Measurements from ENCODE around the gene PCCB. TPM values are rescaled to one million over a fixed set of nuclear protein-coding genes. Genes with fewer than 3 reads are reported as not detected.

The PCCB gene
- total RNA-seq, 1 experiment from 2014 or later: 69.0 TPM

DNA sequence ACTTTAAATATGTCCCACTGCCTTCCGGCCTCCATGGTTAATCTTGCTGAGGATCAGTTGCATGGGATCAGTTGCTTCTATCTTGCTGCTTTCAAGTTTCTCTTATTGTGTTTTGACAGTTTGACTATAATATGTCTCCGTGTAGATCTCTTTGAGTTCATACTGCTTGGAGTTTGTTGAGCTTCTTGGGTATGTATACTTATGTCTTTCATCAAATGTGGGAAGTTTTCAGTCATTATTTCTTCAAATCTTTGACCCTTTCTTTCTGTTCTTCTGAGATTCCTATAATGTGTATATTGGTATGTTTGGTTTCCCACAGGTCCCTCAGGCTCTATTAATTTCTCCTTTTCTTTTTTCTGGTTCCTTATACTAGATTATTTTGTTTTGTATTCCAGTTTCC, 30.8 kb downstream of the PCCB start:
- Mint-ChIP-seq H3K27ac (no peak overlapping the region), H3K4me3 (no peak overlapping the region), H3K4me1 (peaks cover 34% of the 10 kb centered on the region), H3K27me3 (ENCODE audit: low read depth) (no peaks in the 10 kb centered on the region), H3K9me3 (peaks cover 21% of the 10 kb centered on the region), H3K36me3 (peaks cover 46% of the 10 kb centered on the region)
- DNase-seq (ENCODE audit: low spot score): no peak
- ATAC-seq: no peak
- ChIA-PET POLR2A (no interaction called here), CTCF (no interaction called here)
- TF ChIP-seq, protein P1, sequence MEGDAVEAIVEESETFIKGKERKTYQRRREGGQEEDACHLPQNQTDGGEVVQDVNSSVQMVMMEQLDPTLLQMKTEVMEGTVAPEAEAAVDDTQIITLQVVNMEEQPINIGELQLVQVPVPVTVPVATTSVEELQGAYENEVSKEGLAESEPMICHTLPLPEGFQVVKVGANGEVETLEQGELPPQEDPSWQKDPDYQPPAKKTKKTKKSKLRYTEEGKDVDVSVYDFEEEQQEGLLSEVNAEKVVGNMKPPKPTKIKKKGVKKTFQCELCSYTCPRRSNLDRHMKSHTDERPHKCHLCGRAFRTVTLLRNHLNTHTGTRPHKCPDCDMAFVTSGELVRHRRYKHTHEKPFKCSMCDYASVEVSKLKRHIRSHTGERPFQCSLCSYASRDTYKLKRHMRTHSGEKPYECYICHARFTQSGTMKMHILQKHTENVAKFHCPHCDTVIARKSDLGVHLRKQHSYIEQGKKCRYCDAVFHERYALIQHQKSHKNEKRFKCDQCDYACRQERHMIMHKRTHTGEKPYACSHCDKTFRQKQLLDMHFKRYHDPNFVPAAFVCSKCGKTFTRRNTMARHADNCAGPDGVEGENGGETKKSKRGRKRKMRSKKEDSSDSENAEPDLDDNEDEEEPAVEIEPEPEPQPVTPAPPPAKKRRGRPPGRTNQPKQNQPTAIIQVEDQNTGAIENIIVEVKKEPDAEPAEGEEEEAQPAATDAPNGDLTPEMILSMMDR (IDR thresholded peaks at IDR 0.05): no peak
- TF ChIP-seq EMX1 (CRISPR knock-in tag; IDR thresholded peaks at IDR 0.05): no peak
- TF ChIP-seq ZNF671 (CRISPR knock-in tag; IDR thresholded peaks at IDR 0.05): no peak
- TF ChIP-seq NR1H2 (CRISPR knock-in tag; IDR thresholded peaks at IDR 0.05): no peak
- TF ChIP-seq, protein P2, sequence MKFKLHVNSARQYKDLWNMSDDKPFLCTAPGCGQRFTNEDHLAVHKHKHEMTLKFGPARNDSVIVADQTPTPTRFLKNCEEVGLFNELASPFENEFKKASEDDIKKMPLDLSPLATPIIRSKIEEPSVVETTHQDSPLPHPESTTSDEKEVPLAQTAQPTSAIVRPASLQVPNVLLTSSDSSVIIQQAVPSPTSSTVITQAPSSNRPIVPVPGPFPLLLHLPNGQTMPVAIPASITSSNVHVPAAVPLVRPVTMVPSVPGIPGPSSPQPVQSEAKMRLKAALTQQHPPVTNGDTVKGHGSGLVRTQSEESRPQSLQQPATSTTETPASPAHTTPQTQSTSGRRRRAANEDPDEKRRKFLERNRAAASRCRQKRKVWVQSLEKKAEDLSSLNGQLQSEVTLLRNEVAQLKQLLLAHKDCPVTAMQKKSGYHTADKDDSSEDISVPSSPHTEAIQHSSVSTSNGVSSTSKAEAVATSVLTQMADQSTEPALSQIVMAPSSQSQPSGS (CRISPR knock-in tag; IDR thresholded peaks at IDR 0.05; ENCODE audit: borderline replicate concordance, low read depth): no peak
- no peak for TF ChIP-seq NFYB (CRISPR knock-in tag; conservative IDR thresholded peaks at IDR 0.05; ENCODE audit: low read depth)
- TF ChIP-seq TEAD4 (CRISPR knock-in tag; IDR thresholded peaks at IDR 0.05): no peak
- TF ChIP-seq MYBL2 (CRISPR knock-in tag; IDR thresholded peaks at IDR 0.05): no peak
- TF ChIP-seq, protein P3, sequence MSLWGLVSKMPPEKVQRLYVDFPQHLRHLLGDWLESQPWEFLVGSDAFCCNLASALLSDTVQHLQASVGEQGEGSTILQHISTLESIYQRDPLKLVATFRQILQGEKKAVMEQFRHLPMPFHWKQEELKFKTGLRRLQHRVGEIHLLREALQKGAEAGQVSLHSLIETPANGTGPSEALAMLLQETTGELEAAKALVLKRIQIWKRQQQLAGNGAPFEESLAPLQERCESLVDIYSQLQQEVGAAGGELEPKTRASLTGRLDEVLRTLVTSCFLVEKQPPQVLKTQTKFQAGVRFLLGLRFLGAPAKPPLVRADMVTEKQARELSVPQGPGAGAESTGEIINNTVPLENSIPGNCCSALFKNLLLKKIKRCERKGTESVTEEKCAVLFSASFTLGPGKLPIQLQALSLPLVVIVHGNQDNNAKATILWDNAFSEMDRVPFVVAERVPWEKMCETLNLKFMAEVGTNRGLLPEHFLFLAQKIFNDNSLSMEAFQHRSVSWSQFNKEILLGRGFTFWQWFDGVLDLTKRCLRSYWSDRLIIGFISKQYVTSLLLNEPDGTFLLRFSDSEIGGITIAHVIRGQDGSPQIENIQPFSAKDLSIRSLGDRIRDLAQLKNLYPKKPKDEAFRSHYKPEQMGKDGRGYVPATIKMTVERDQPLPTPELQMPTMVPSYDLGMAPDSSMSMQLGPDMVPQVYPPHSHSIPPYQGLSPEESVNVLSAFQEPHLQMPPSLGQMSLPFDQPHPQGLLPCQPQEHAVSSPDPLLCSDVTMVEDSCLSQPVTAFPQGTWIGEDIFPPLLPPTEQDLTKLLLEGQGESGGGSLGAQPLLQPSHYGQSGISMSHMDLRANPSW (CRISPR knock-in tag; conservative IDR thresholded peaks at IDR 0.05; ENCODE audit: low read depth): no peak
- TF ChIP-seq CBFB (CRISPR knock-in tag; IDR thresholded peaks at IDR 0.05; ENCODE audit: low read depth): no peak

DNA sequence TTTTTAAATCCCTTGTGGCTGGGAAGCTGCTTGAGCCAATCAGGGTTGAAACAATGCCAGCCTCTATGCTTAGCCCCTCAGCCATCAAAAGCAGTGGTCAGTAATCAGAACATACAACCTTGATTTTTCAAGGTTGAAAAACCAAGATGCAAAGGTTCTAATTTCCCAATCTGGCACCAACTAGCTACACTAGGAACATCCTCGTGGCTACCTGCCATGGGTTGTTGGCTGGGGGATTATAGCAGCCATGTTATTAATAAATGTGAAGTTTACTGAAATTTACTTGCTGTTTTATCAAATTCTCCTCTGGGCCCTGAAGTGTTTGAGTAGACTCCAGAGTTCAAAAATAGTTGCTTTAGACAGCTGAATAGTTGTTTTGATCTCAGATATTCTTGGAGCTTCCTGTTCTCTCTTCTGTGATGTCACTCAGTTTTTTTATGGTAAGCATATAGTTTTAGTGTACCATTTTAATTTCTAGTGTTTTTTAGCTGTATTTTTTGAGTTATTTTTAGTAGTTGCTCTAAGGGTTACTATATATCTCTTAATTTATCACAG, 31.9 kb downstream of the PCCB start:
- no peak for ATAC-seq
- H3K9me3 Mint-ChIP-seq: peaks cover 21% of the 10 kb centered on the region
- H3K4me3 Mint-ChIP-seq: no peak overlapping the region
- ChIA-PET CTCF (interaction anchor here (0.8 to 1.0 kb wide), 2 partner anchors 31 to 70 kb away, joined by 3 to 4 read pairs; no protein-coding TSS in a partner anchor), POLR2A (no interaction called here)
- H3K27me3 Mint-ChIP-seq (ENCODE audit: low read depth): no peaks in the 10 kb centered on the region
- peaks cover 52% of the 10 kb centered on the region for H3K36me3 Mint-ChIP-seq
- no peak overlapping the region; the same call in 1 of the 2 replicates for H3K27ac Mint-ChIP-seq
- peaks cover 26% of the 10 kb centered on the region for H3K4me1 Mint-ChIP-seq
- no peak for DNase-seq (ENCODE audit: low spot score)
- no peak for TF ChIP-seq SMAD3 (CRISPR knock-in tag; IDR thresholded peaks at IDR 0.05; ENCODE audit: borderline replicate concordance)
- TF ChIP-seq, protein P4, sequence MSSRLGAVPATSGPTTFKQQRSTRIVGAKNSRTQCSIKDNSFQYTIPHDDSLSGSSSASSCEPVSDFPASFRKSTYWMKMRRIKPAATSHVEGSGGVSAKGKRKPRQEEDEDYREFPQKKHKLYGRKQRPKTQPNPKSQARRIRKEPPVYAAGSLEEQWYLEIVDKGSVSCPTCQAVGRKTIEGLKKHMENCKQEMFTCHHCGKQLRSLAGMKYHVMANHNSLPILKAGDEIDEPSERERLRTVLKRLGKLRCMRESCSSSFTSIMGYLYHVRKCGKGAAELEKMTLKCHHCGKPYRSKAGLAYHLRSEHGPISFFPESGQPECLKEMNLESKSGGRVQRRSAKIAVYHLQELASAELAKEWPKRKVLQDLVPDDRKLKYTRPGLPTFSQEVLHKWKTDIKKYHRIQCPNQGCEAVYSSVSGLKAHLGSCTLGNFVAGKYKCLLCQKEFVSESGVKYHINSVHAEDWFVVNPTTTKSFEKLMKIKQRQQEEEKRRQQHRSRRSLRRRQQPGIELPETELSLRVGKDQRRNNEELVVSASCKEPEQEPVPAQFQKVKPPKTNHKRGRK (CRISPR knock-in tag; IDR thresholded peaks at IDR 0.05; ENCODE audit: borderline replicate concordance): no peak
- no peak for TF ChIP-seq ZNF263 (CRISPR knock-in tag; IDR thresholded peaks at IDR 0.05; ENCODE audit: low read depth)
- TF ChIP-seq, protein P2 (CRISPR knock-in tag; IDR thresholded peaks at IDR 0.05; ENCODE audit: borderline replicate concordance, low read depth): no peak
- TF ChIP-seq OVOL2 (CRISPR knock-in tag; IDR thresholded peaks at IDR 0.05; ENCODE audit: borderline replicate concordance): no peak
- TF ChIP-seq, protein P5, sequence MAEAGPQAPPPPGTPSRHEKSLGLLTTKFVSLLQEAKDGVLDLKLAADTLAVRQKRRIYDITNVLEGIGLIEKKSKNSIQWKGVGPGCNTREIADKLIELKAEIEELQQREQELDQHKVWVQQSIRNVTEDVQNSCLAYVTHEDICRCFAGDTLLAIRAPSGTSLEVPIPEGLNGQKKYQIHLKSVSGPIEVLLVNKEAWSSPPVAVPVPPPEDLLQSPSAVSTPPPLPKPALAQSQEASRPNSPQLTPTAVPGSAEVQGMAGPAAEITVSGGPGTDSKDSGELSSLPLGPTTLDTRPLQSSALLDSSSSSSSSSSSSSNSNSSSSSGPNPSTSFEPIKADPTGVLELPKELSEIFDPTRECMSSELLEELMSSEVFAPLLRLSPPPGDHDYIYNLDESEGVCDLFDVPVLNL (CRISPR knock-in tag; IDR thresholded peaks at IDR 0.05; ENCODE audit: borderline replicate concordance, low read depth): no peak
- TF ChIP-seq GTF2I (CRISPR knock-in tag; conservative IDR thresholded peaks at IDR 0.05): no peak
- no peak for TF ChIP-seq NFE2L1 (CRISPR knock-in tag; IDR thresholded peaks at IDR 0.05)
- TF ChIP-seq, protein P6, sequence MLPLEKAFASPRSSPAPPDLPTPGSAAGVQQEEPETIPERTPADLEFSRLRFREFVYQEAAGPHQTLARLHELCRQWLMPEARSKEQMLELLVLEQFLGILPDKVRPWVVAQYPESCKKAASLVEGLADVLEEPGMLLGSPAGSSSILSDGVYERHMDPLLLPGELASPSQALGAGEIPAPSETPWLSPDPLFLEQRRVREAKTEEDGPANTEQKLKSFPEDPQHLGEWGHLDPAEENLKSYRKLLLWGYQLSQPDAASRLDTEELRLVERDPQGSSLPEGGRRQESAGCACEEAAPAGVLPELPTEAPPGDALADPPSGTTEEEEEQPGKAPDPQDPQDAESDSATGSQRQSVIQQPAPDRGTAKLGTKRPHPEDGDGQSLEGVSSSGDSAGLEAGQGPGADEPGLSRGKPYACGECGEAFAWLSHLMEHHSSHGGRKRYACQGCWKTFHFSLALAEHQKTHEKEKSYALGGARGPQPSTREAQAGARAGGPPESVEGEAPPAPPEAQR (CRISPR knock-in tag; IDR thresholded peaks at IDR 0.05): no peak
- TF ChIP-seq, protein P7, sequence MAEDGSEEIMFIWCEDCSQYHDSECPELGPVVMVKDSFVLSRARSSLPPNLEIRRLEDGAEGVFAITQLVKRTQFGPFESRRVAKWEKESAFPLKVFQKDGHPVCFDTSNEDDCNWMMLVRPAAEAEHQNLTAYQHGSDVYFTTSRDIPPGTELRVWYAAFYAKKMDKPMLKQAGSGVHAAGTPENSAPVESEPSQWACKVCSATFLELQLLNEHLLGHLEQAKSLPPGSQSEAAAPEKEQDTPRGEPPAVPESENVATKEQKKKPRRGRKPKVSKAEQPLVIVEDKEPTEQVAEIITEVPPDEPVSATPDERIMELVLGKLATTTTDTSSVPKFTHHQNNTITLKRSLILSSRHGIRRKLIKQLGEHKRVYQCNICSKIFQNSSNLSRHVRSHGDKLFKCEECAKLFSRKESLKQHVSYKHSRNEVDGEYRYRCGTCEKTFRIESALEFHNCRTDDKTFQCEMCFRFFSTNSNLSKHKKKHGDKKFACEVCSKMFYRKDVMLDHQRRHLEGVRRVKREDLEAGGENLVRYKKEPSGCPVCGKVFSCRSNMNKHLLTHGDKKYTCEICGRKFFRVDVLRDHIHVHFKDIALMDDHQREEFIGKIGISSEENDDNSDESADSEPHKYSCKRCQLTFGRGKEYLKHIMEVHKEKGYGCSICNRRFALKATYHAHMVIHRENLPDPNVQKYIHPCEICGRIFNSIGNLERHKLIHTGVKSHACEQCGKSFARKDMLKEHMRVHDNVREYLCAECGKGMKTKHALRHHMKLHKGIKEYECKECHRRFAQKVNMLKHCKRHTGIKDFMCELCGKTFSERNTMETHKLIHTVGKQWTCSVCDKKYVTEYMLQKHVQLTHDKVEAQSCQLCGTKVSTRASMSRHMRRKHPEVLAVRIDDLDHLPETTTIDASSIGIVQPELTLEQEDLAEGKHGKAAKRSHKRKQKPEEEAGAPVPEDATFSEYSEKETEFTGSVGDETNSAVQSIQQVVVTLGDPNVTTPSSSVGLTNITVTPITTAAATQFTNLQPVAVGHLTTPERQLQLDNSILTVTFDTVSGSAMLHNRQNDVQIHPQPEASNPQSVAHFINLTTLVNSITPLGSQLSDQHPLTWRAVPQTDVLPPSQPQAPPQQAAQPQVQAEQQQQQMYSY (CRISPR knock-in tag; IDR thresholded peaks at IDR 0.05): no peak
